Ascending aorta (tissue), 2 donors: ENCODE measurements around the gene DCPS. TPM values are rescaled to one million over a fixed set of nuclear protein-coding genes. Genes with fewer than 3 reads are reported as not detected.
A peak's percentile ranks its signal among the peaks of the same experiment; 100 is the strongest.
"Not testable (repeated sequence)": the region's sequence is repeated elsewhere in the genome, so short reads cannot be mapped to it uniquely, and the experiment has no call there.

Source experiments
- DNase-seq, 2 donors: peaks; one replicate each; pipeline ENCODE4 v3.0.0-alpha.2; 2019; ENCODE audit warnings: low spot score in 2 of 2
- H3K27ac ChIP-seq, 2 donors: fragments of 200-600 bp; sonication (generic); one replicate each; pipeline ENCODE4 v1.5.1; 2016 to 2017; ENCODE audit warnings: mild to moderate bottlenecking in 1 of 2
- H3K27me3 ChIP-seq: fragments of 200-600 bp; sonication (generic); one replicate; pipeline ENCODE4 v1.5.1; 2017
- H3K36me3 ChIP-seq, 2 donors: fragments of 200-600 bp; sonication (generic); one replicate each; pipeline ENCODE4 v1.5.1; 2016
- H3K4me1 ChIP-seq, 2 donors: fragments of 200-600 bp; sonication (generic); one replicate each; pipeline ENCODE4 v1.5.1; 2016 to 2017; ENCODE audit warnings: mild to moderate bottlenecking in 1 of 2
- H3K4me3 ChIP-seq, 2 donors: fragments of 200-600 bp; sonication (generic); one replicate each; pipeline ENCODE4 v1.5.1; 2016 to 2017; ENCODE audit warnings: mild to moderate bottlenecking in 1 of 2
- H3K9me3 ChIP-seq, 2 donors: fragments of 200-600 bp; sonication (generic); one replicate each; pipeline ENCODE4 v1.5.1; 2016
- CTCF ChIP-seq, 3 experiments: fragments of 200-600 bp in 2 of 3; fragments of 450-650 bp in 1 of 3; sonication (generic) in 2 of 3; IDR thresholded peaks; one replicate each; pipeline ENCODE4 v1.5.1; 2016 to 2019; ENCODE audit warnings: antibody characterized with exemption in 3 of 3, mild to moderate bottlenecking in 1 of 3, moderate library complexity in 1 of 3
- intact Hi-C: fragments of 100-400 bp; cut with DNase I; formaldehyde crosslinking; loops from one replicate; pipeline ENCODE4 v1.15.1; 2023
- total RNA-seq: library from RNA; depleted of rRNA; stranded (reverse); fragments of >200 nt; gene quantifications from one replicate; pipeline ENCODE4 v1.1.0, GENCODE V29; 2016

The DCPS gene, protein sequence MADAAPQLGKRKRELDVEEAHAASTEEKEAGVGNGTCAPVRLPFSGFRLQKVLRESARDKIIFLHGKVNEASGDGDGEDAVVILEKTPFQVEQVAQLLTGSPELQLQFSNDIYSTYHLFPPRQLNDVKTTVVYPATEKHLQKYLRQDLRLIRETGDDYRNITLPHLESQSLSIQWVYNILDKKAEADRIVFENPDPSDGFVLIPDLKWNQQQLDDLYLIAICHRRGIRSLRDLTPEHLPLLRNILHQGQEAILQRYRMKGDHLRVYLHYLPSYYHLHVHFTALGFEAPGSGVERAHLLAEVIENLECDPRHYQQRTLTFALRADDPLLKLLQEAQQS
- total RNA-seq = 19.6 TPM

DNA sequence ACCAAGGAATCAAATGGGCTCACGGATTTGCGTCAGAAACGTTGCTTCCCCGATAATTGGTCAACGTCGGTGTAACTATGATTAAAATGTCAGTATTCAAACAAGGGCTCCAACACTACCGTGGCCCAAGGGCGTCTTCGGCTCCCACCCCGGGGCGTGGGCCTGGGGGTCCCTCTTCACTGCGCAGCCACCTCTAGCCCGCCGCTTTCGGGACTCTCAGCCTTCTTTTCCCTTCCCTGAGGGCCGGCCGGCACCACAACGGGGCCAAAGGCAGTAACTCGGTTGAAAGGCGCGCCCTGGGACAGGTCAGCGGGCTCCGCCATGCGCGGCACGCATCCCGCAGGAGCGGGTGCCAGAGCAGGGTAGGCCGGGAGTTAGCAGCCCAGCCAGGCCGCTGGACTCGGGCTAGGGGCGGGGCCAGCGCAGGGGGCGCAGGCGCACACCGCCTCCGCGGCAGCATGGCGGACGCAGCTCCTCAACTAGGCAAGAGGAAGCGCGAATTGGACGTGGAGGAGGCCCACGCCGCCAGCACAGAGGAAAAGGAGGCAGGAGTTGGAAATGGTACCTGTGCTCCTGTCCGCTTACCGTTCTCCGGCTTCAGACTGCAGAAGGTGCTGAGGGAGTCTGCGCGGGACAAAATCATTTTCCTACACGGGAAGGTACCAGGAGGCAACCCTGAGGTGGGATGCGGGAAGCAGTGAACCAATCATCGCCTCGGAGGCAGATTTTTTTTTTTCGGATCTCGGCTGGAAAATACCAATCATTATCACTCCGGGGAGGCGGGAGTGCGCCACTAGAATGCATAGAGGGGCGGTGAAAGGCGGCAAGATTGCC is at the start of gene DCPS:
TSS of gene DCPS (plus strand) at position 438 of the 834 bp plus-strand sequence. CDS start at position 459, 21 bp downstream.
- Histone ChIP-seq H3K4me3 (peak within 1 kb of the TSS; percentile 56 to 74), H3K36me3 (peaks cover 4 to 17% of the 10 kb centered on the region in 2 donors), H3K4me1 (peaks cover 0 to 6% of the 10 kb centered on the region in 2 donors), H3K9me3 (no peaks in the 10 kb centered on the region), H3K27me3 (no peaks in the 10 kb centered on the region), H3K27ac (peak within 1 kb of the TSS; percentile 80 to 94)
- TF ChIP-seq CTCF (IDR thresholded peaks at IDR 0.05) = no peak
- peak; percentile 54 to 94 for DNase-seq
- intact Hi-C loops = loop anchor here (1.0 to 2.0 kb wide), 3 partner anchors 21 to 111 kb away; partner anchors contain the start of genes SRPRA and TIRAP

GRCh38 chr11:126254819-126255218 is 49.0 kb upstream of the DCPS start:
- Histone ChIP-seq H3K4me1 (no peaks in the 10 kb centered on the region), H3K4me3 (no peak overlapping the region), H3K27me3 (no peaks in the 10 kb centered on the region), H3K36me3 (peaks cover 4 to 16% of the 10 kb centered on the region in 2 donors), H3K9me3 (no peaks in the 10 kb centered on the region), H3K27ac (no peak overlapping the region)
- intact Hi-C loops = no loop called here
- no peak for DNase-seq
- TF ChIP-seq CTCF (IDR thresholded peaks at IDR 0.05) = no peak

DNA sequence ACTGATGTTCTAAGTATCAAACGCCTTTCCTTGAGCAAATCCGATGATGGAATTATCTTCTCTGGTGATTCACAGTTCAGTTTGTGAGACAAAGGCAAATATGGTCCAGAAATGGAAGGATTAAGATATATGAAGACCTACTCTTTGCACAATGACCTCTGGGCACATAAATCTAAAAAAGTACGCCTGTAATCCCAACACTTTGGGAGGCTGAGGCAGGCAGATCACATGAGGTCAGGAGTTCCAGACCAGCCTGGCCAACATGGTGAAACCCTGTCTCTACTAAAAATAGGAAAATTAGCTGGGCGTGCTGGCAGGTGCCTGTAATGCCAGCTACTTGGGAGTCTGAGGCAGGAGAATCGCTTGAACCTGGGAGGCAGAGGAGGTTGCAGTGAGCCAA is 48.4 kb upstream of the DCPS start:
- H3K4me1 ChIP-seq, DNase-seq, H3K9me3 ChIP-seq, H3K4me3 ChIP-seq, H3K27ac ChIP-seq, H3K27me3 ChIP-seq, intact Hi-C loops: not testable (repeated sequence)
- H3K36me3 ChIP-seq = peaks cover 4 to 16% of the 10 kb centered on the region in 2 donors

GRCh38 chr11:126256216-126256615 is 47.6 kb upstream of the DCPS start:
- H3K9me3 ChIP-seq = no peaks in the 10 kb centered on the region
- H3K4me1 ChIP-seq = no peaks in the 10 kb centered on the region
- H3K4me3 ChIP-seq = no peak overlapping the region
- no peak for DNase-seq
- peaks cover 4 to 16% of the 10 kb centered on the region in 2 donors for H3K36me3 ChIP-seq
- no peak overlapping the region for H3K27ac ChIP-seq
- TF ChIP-seq CTCF (IDR thresholded peaks at IDR 0.05) = no peak
- intact Hi-C loops = no loop called here
- H3K27me3 ChIP-seq = no peaks in the 10 kb centered on the region

- H3K36me3 ChIP-seq = peaks cover 5 to 23% of the 10 kb centered on the region in 2 donors
- no peaks in the 10 kb centered on the region for H3K27me3 ChIP-seq
- no peaks in the 10 kb centered on the region for H3K4me1 ChIP-seq
- no peak overlapping the region for H3K4me3 ChIP-seq
- intact Hi-C loops = no loop called here
- no peak overlapping the region for H3K27ac ChIP-seq
- no peak for DNase-seq
- no peak for TF ChIP-seq CTCF (IDR thresholded peaks at IDR 0.05)
- H3K9me3 ChIP-seq = no peaks in the 10 kb centered on the region
Measured at GRCh38 chr11:126257144-126257543, 46.7 kb upstream of the DCPS start.

- intact Hi-C loops = no loop called here
- peaks cover 9 to 30% of the 10 kb centered on the region in 2 donors for H3K36me3 ChIP-seq
Measured at GRCh38 chr11:126257764-126258163, 46.1 kb upstream of the DCPS start.

More at GRCh38 chr11:126257764-126258163, 46.1 kb upstream of the DCPS start:
- Histone ChIP-seq H3K27me3 (no peaks in the 10 kb centered on the region), H3K4me1 (no peaks in the 10 kb centered on the region), H3K4me3 (no peak overlapping the region), H3K27ac (no peak overlapping the region), H3K9me3 (no peaks in the 10 kb centered on the region)
- no peak for TF ChIP-seq CTCF (IDR thresholded peaks at IDR 0.05)
- DNase-seq = no peak
